AG08396 (cell line): ENCODE results near the gene IFNA10.
"Not testable (repeated sequence)": the region's sequence is repeated elsewhere in the genome, so short reads cannot be mapped to it uniquely, and the experiment has no call there.

Experiments
- DNase-seq: peaks from one replicate; pipeline ENCODE4 v3.0.0; 2012; ENCODE audit warnings: low spot score, mixed read lengths

IFNA10 gene

DNA sequence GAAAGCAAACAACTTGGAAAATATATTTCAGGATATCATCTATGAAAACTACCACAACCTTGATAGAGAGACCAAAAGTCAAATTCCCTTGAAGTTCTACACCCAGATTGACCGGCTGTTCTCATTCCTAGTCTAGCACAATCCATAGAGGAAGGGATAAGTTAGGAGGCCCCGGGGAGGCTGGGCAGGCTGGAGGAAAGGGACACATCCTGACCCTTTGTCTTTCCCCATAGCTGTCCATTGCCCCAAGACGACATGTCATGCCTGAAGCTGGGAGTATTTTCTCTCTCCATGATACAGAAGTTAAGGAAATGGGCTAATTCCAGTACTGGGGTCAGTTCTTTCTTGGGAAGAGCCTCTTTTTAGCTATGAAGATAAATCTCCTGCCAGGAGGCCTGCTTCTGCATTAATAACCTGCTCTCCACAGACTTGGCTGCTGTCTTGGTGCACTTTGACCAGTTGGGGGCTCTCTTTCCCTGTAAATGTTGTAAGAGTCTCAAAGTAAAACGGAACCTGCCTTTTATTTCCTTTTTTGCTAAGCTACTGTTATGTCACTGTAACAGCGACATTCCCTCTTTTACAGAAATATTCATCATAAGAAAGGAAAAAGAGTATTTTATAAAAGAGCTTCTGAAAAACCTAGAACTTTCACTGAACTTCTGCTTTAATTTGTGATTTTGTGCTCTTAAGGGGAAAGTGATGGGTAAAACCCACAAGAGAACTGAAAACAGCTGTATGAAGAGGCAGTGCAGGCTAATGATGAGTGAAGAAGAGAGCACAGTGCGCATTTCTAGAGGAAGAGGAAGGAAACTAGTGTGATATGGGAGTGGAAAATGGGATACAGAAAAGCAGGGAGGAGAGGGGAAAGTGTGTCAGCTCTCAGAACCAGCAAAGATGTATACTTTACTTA lies 11.8 kb downstream of the IFNA10 start:
- not testable (repeated sequence) for DNase-seq

GRCh38 chr9:21187487-21187886 lies 19.5 kb downstream of the IFNA10 start, which contains the start of gene IFNA4:
IFNA4 (minus strand) TSS chr9:21187587; CDS start chr9:21187531, 56 bp downstream.
- DNase-seq = not testable (repeated sequence)

DNA sequence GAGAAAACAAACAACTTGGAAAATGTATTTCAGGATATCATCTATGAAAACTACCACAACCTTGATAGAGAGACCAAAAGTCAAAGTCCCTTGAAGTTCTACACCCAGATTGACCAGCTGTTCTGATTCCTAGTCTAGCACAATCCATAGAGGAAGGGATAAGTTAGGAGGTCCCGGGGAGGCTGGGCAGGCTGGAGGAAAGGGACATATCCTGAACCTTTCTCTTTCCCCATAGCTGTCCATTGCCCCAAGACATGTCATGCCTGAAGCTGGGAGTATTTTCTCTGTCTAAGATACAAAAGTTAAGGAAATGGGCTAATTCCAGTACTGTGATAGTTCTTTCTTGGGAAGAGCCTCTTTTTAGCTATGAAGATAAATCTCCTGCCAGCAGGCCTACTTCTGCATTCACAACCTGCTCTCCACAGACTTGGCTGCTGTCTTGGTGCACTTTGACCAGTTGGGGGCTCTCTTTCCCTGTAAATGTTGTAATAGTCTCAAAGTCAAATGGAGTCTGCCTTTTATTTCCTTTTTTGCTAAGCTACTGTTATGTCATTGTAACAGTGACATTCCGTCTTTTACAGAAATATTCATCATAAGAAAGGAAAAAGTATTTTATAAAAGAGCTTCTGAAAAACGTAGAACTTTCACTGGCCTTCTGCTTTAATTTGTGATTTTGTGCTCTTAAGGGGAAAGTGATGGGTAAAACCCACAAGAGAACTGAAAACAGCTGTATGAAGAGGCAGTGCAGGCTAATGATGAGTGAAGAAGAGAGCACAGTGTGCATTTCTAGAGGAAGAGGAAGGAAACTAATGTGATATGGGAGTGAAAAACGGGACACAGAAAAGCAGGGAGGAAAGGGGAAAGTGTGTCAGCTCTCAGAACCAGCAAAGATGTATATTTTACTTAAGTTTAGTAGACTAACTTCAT lies 23.9 kb downstream of the IFNA10 start:
- not testable (repeated sequence) for DNase-seq

GRCh38 chr9:21174671-21175070 lies 32.3 kb downstream of the IFNA10 start:
- DNase-seq = peak; percentile 16

DNA sequence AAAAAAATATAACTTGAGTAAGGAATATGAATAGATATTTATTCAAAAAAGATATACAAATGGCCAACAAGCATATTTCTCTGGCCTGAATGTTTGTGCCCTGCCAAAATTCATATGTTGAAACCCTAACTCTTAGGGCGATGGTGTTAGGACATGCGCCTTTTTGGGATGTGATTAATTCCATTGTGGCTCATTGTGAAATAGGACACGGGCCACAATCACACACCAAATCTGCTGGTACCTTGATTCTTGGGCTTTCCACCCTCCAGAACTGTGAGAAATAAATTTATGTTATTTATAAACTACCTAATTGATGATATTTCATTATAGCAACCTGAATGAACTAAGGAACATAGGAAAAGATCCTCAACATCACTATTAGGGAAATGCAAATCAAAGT lies 34.8 kb downstream of the IFNA10 start:
- no peak for DNase-seq

DNA sequence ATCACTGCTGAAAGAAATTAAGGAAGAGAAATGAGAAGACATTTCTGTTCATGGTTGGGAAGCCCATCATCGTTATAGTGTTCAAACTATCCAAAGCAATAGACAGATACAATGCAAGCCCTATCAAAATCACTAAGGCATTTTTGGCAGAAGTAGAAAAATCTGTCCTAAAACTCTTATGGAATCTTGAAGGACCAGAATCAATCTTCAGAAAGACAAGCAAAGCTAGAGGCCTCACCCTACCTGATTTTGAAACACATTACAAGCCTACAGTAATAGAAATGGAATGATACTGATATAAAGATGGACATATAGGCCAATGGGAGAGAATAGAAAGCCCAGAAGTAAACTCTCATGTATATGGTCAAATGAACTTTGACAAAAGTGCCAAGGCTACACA lies 35.6 kb downstream of the IFNA10 start:
- no peak for DNase-seq

DNA sequence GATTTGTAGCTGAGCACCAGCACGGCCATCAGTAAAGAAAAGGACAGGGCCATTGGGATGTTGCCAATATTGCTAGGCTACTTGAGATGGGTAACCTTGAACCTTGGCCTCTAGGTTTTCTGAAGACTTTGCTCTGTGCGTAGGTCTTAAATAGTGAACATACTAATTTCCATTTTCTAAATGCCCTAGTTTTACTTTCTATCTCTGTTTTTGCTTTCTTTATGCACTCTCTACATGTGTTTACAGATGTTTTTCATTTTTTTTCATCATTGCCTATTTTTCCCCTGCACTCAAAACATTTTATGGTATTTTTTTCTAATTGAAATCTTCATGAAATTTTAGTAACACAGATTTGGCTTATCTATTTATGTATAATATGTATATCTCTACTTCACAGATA lies 40.4 kb downstream of the IFNA10 start, which contains the start of gene IFNA21:
Gene IFNA21 (minus strand): TSS at position 101 of the 400 bp plus-strand sequence. CDS start 48 bp downstream, at position 53.
- DNase-seq = not testable (repeated sequence)

- no peak for DNase-seq
Measured at GRCh38 chr9:21165516-21165915, 41.4 kb downstream of the IFNA10 start.

DNA sequence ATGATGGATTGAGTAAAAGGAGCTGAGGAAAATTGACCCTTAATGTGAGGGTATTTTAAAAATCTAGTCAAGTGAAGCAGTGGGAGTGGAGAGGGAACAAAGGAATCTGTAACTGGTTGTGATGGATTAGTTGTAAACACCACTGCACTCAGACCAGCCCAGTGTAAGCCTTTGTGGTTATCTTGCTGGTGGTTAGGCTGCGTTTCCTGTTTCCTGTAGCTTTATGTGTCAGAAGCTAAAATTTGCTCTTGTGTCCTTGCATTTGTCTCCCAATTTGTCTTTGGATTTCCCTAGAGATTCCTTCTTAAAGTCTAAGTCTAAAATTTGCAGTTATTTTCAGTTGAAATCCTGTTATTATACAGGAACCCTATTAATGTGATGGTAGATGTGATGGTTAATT lies 46.8 kb downstream of the IFNA10 start:
- DNase-seq = no peak
